Gastrocnemius medialis (tissue), 4 donors: ENCODE measurements around the gene GYG1. TPM values are rescaled to one million over a fixed set of nuclear protein-coding genes. Genes with fewer than 3 reads are reported as not detected.

Source experiments
- ATAC-seq, 2 donors: fragments of 150-250 bp; one replicate each; pipeline ENCODE4 v1.9.1; 2016
- DNase-seq, 2 donors: peaks; one replicate each; pipeline ENCODE4 v3.0.0-alpha.2; 2019
- H3K27ac ChIP-seq, 4 donors: fragments of 200-600 bp; sonication (generic); 1 replicate in 1 of 4; 2 replicates in 3 of 4; pipeline ENCODE4 v1.5.1; 2016 to 2018; ENCODE audit warnings: mild to moderate bottlenecking in 2 of 4, moderate library complexity in 1 of 4
- H3K27me3 ChIP-seq, 3 donors: fragments of 200-600 bp; sonication (generic) in 2 of 3; 1 replicate in 1 of 3; 2 replicates in 2 of 3; pipeline versions ENCODE4 v1.5.1 to v1.6.0; 2016 to 2019; ENCODE audit warnings: mild to moderate bottlenecking in 1 of 3, moderate library complexity in 1 of 3
- H3K36me3 ChIP-seq, 2 donors: fragments of 200-600 bp; sonication (generic) in 1 of 2; one replicate each; pipeline ENCODE4 v1.5.1; 2017 to 2018
- H3K4me1 ChIP-seq, 2 donors: fragments of 200-600 bp; sonication (generic) in 1 of 2; one replicate each; pipeline ENCODE4 v1.5.1; 2016 to 2017; ENCODE audit warnings: mild to moderate bottlenecking in 2 of 2
- H3K4me3 ChIP-seq, 4 donors: fragments of 200-600 bp; sonication (generic) in 3 of 4; 1 replicate in 1 of 4; 2 replicates in 3 of 4; pipeline ENCODE4 v1.5.1; 2016 to 2019; ENCODE audit warnings: mild to moderate bottlenecking in 2 of 4
- H3K9me3 ChIP-seq, 3 donors: fragments of 200-600 bp; sonication (generic) in 2 of 3; 1 replicate in 1 of 3; 2 replicates in 2 of 3; pipeline ENCODE4 v1.5.1; 2016 to 2019
- POLR2A ChIP-seq, 2 donors: fragments of 450-650 bp; IDR thresholded peaks; one replicate each; pipeline ENCODE4 v1.6.1; 2017; ENCODE audit warnings: antibody characterized with exemption in 2 of 2, mild to moderate bottlenecking in 2 of 2, moderate library complexity in 2 of 2
- in situ Hi-C, 4 donors: fragments of 200-750 bp; cut with MboI; loops; one replicate each; pipeline versions ENCODE4 v1.15.0 to v1.8.0; 2017; ENCODE audit warnings: low sequenced_read_pairs in 4 of 4
- intact Hi-C: fragments of 100-400 bp; cut with DNase I; formaldehyde crosslinking; loops from one replicate; pipeline ENCODE4 v1.15.1; 2023; ENCODE audit warnings: low total_unique reads
- total RNA-seq, 4 donors: library from RNA; depleted of rRNA; stranded (reverse); fragments of >200 nt; gene quantifications; one replicate each; pipeline versions ENCODE4 v1.1.0 to v1.2.3, GENCODE V29; 2016
- TF ChIP-seq, protein P1 (sequence below), 5 experiments: fragments of 450-650 bp in 3 of 5; fragments of 200-600 bp in 2 of 5; sonication (generic) in 2 of 5; IDR thresholded peaks in 4 of 5; conservative IDR thresholded peaks in 1 of 5; 1 replicate in 4 of 5; 2 replicates in 1 of 5; pipeline ENCODE4 v1.5.1; 2016 to 2019; ENCODE audit warnings: antibody characterized with exemption in 5 of 5, mild to moderate bottlenecking in 3 of 5, moderate library complexity in 3 of 5

Gene GYG1
- total RNA-seq, 4 donors from 2014 or later, result 298 to 526 (median 331) TPM

DNA sequence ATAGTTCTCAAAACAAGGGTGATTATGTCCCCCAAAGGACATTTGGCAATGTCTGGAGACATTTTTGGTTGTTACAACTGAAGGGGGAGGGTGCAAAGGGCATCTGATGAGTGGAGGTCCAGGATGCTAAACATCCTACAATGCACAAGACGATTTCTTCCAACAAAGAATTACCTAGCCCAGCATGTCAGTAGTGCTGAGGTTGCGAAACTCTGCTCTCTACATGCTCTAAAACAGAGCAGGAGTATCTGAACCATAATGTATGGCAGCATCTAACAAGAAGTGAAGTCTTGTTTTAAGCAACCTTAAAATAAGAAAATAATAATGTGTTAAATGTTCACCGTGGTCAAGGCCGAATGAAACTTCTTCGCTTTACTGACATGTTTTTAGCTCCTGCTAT lies 7.0 kb downstream of the GYG1 start:
- no peak for ATAC-seq
- Histone ChIP-seq H3K36me3 (peaks cover 3 to 69% of the 10 kb centered on the region in 2 donors), H3K4me1 (peaks cover 59 to 64% of the 10 kb centered on the region in 2 donors)

DNA sequence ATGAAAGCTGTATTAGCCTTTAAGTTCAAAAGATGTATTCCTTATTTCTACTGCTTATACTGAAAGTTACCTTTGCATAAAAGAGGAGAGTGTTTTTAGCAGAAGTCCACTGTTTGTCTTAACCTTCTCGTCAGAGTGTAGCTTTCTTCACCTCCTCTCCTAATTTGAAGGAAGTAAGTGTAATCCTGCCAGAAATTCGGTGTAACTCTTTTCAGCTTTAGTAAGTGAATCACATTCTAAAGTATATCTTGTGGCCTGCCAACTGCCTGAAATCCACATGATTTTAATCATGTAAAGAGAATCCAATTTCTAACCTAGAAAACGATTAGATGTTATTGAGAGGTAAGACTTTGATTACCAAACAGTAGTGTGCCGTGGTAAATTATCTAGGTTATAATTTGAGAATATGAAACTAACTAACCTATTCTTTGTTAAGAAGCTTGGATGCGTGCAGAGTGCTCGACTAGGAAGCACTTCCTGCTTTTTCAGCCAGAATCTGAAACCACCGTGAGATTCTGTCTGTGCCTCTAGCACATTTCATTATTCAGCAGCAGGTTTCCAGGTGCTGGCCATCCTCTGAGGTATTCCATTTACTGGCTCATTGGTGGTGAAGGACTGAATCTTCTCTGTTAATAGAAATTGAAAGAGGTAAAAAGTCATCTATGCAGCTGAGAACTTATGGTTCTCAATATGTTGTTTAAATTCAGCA lies 7.5 kb downstream of the GYG1 start:
- H3K9me3 ChIP-seq, result no peaks in the 10 kb centered on the region
- no peaks in the 10 kb centered on the region for H3K27me3 ChIP-seq
- no peak for DNase-seq
- TF ChIP-seq POLR2A (IDR thresholded peaks at IDR 0.05), result no peak
- TF ChIP-seq, protein P1, sequence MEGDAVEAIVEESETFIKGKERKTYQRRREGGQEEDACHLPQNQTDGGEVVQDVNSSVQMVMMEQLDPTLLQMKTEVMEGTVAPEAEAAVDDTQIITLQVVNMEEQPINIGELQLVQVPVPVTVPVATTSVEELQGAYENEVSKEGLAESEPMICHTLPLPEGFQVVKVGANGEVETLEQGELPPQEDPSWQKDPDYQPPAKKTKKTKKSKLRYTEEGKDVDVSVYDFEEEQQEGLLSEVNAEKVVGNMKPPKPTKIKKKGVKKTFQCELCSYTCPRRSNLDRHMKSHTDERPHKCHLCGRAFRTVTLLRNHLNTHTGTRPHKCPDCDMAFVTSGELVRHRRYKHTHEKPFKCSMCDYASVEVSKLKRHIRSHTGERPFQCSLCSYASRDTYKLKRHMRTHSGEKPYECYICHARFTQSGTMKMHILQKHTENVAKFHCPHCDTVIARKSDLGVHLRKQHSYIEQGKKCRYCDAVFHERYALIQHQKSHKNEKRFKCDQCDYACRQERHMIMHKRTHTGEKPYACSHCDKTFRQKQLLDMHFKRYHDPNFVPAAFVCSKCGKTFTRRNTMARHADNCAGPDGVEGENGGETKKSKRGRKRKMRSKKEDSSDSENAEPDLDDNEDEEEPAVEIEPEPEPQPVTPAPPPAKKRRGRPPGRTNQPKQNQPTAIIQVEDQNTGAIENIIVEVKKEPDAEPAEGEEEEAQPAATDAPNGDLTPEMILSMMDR (IDR thresholded peaks at IDR 0.05 in 4 of 5, conservative IDR thresholded peaks at IDR 0.05 in 1 of 5), result no peak
- intact Hi-C loops (no loop called here), in situ Hi-C loops (no loop called here)
- H3K4me3 ChIP-seq, result no peak overlapping the region
- no peak for ATAC-seq
- H3K27ac ChIP-seq, result peak overlapping the region; percentile 98 to 100 (median 100)
- peaks cover 58 to 64% of the 10 kb centered on the region in 2 donors for H3K4me1 ChIP-seq
- peaks cover 3 to 67% of the 10 kb centered on the region in 2 donors for H3K36me3 ChIP-seq

More for the DNA sequence above, 7.0 kb downstream of the GYG1 start:
- in situ Hi-C loops, result no loop called here
- H3K9me3 ChIP-seq, result no peaks in the 10 kb centered on the region
- no peaks in the 10 kb centered on the region for H3K27me3 ChIP-seq
- intact Hi-C loops, result no loop called here
- no peak overlapping the region for H3K4me3 ChIP-seq
- TF ChIP-seq, protein P1 (IDR thresholded peaks at IDR 0.05 in 4 of 5, conservative IDR thresholded peaks at IDR 0.05 in 1 of 5), result no peak
- no peak for TF ChIP-seq POLR2A (IDR thresholded peaks at IDR 0.05)
- peak overlapping the region; percentile 98 to 100 (median 100) for H3K27ac ChIP-seq
- no peak for DNase-seq

GRCh38 chr3:148999806-149000205 lies 8.5 kb downstream of the GYG1 start:
- Histone ChIP-seq H3K27me3 (no peaks in the 10 kb centered on the region), H3K4me3 (no peak overlapping the region), H3K9me3 (no peaks in the 10 kb centered on the region), H3K36me3 (peaks cover 3 to 58% of the 10 kb centered on the region in 2 donors), H3K27ac (peak overlapping the region; percentile 98 to 100 (median 100)), H3K4me1 (peaks cover 59 to 66% of the 10 kb centered on the region in 2 donors)
- TF ChIP-seq, protein P1 (IDR thresholded peaks at IDR 0.05 in 4 of 5, conservative IDR thresholded peaks at IDR 0.05 in 1 of 5), result no peak
- no peak for TF ChIP-seq POLR2A (IDR thresholded peaks at IDR 0.05)
- no peak for ATAC-seq
- in situ Hi-C loops (loop anchor here in 1 of 4 donors (25.0 kb wide), 1 partner anchor 1062 kb away; no protein-coding TSS in a partner anchor), intact Hi-C loops (no loop called here)
- DNase-seq, result no peak

DNA sequence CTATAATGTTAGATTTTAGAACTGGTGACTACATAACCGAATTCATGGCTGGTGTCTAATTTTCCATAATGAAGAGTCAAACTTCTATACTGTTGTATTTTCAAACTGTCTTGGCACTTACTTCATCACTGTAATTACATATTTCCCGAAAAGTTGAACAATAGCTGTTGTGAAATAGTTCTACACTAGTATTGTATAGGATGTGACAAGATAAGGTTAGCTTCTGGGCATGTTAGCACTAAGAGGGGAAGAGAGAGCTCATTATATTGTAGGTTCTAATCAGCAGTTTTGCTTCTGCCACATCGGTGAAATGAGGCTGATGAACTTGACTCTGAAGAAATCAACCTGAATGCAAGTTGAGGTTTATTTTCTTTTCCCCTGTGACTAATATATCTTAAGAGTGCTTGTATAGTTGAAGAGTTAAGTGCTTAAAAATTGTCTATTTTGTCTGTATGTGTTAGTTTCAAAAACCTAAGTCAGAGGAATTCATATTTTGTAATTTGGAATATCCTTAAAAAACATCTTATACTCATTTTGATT lies 8.9 kb downstream of the GYG1 start:
- Histone ChIP-seq H3K4me3 (no peak overlapping the region), H3K27me3 (no peaks in the 10 kb centered on the region), H3K27ac (peak overlapping the region; percentile 98 to 100 (median 100)), H3K4me1 (peaks cover 61 to 70% of the 10 kb centered on the region in 2 donors), H3K36me3 (peaks cover 3 to 53% of the 10 kb centered on the region in 2 donors), H3K9me3 (no peaks in the 10 kb centered on the region)
- intact Hi-C loops, result no loop called here
- TF ChIP-seq POLR2A (IDR thresholded peaks at IDR 0.05), result no peak
- TF ChIP-seq, protein P1 (IDR thresholded peaks at IDR 0.05 in 4 of 5, conservative IDR thresholded peaks at IDR 0.05 in 1 of 5), result no peak
- DNase-seq (no peak), ATAC-seq (no peak)
- in situ Hi-C loops, result loop anchor here in 1 of 4 donors (25.0 kb wide), 1 partner anchor 1062 kb away; no protein-coding TSS in a partner anchor
